CD14-positive monocyte (primary cell): ENCODE results near the gene TBC1D22A. TPM values are rescaled to one million over a fixed set of nuclear protein-coding genes. Genes with fewer than 3 reads are reported as not detected.
"Not testable (repeated sequence)": the region's sequence is repeated elsewhere in the genome, so short reads cannot be mapped to it uniquely, and the experiment has no call there.

ENCODE experiments used
- DNase-seq, 3 donors: peaks; one replicate each; pipeline ENCODE4 v3.0.0-alpha.2; 2011 to 2022
- H2AFZ ChIP-seq: 2 replicates; pipeline ENCODE4 v1.6.0; 2012; ENCODE audit warnings: mild to moderate bottlenecking, low read depth, low read length, inconsistent platforms; ENCODE audit not compliant: insufficient read depth, poor library complexity, severe bottlenecking
- H3K27ac ChIP-seq, 2 donors: 1 replicate in 1 of 2; 2 replicates in 1 of 2; pipeline ENCODE4 v1.5.1; 2012 to 2013; ENCODE audit warnings: low read length in 2 of 2, control low read depth in 1 of 2, inconsistent platforms in 1 of 2, low read depth in 1 of 2, mild to moderate bottlenecking in 1 of 2
- H3K27me3 ChIP-seq, 2 donors: one replicate each; pipeline versions ENCODE4 v1.6.0 to v1.6.1; 2011 to 2013; ENCODE audit warnings: low read length in 2 of 2; ENCODE audit not compliant: control insufficient read depth in 2 of 2, insufficient read depth in 2 of 2
- H3K36me3 ChIP-seq, 2 donors: replicated peaks in 1 of 2; 1 replicate in 1 of 2; 2 replicates in 1 of 2; pipeline versions ENCODE4 v1.5.1 to v1.6.1; 2012 to 2013; ENCODE audit warnings: low read length in 2 of 2, control low read depth in 1 of 2, inconsistent platforms in 1 of 2, mild to moderate bottlenecking in 1 of 2; ENCODE audit not compliant: insufficient read depth in 2 of 2, control insufficient read depth in 1 of 2
- H3K4me1 ChIP-seq, 2 donors: 1 replicate in 1 of 2; 2 replicates in 1 of 2; pipeline versions ENCODE4 v1.5.1 to v1.6.1; 2012 to 2013; ENCODE audit warnings: low read length in 2 of 2, control low read depth in 1 of 2, inconsistent platforms in 1 of 2, mild to moderate bottlenecking in 1 of 2, moderate library complexity in 1 of 2; ENCODE audit not compliant: insufficient read depth in 2 of 2, control insufficient read depth in 1 of 2
- H3K4me2 ChIP-seq: replicated peaks from 2 replicates; pipeline ENCODE3; 2012; ENCODE audit warnings: low read length, moderate library complexity, mild to moderate bottlenecking; ENCODE audit not compliant: poor library complexity, severe bottlenecking; ENCODE audit errors: extremely low read depth
- H3K4me3 ChIP-seq, 3 experiments: fragments of 200-600 bp in 1 of 3; sonication (generic) in 1 of 3; replicated peaks in 1 of 3; 1 replicate in 2 of 3; 2 replicates in 1 of 3; pipeline ENCODE4 v1.5.1; 2011 to 2013; ENCODE audit warnings: low read length in 3 of 3, mild to moderate bottlenecking in 3 of 3, control low read depth in 2 of 3, low read depth in 2 of 3, inconsistent platforms in 1 of 3, moderate library complexity in 1 of 3
- H3K79me2 ChIP-seq: 2 replicates; pipeline ENCODE4 v1.6.0; 2012; ENCODE audit warnings: mild to moderate bottlenecking, control low read depth, inconsistent platforms, low read length, moderate library complexity; ENCODE audit not compliant: insufficient read depth
- H3K9ac ChIP-seq: 2 replicates; pipeline ENCODE4 v1.6.0; 2017; ENCODE audit warnings: low read length, mild to moderate bottlenecking; ENCODE audit not compliant: insufficient read depth, poor library complexity, severe bottlenecking
- H3K9me3 ChIP-seq, 2 donors: replicated peaks in 1 of 2; 1 replicate in 1 of 2; 2 replicates in 1 of 2; pipeline versions ENCODE4 v1.5.1 to v1.6.1; 2012 to 2013; ENCODE audit warnings: low read length in 2 of 2, control low read depth in 1 of 2; ENCODE audit not compliant: control insufficient read depth in 1 of 2, insufficient read depth in 1 of 2
- H4K20me1 ChIP-seq: 2 replicates; pipeline ENCODE4 v1.6.0; 2012; ENCODE audit warnings: mild to moderate bottlenecking, low read length, control low read depth, moderate library complexity; ENCODE audit not compliant: insufficient read depth
- H3K27ac Mint-ChIP-seq, 7 donors: one replicate each; pipeline ENCODE4 v1.8.0; 2020; ENCODE audit warnings: mild to moderate bottlenecking in 7 of 7, mixed read lengths in 7 of 7, moderate library complexity in 6 of 7, inconsistent platforms in 2 of 7
- H3K27me3 Mint-ChIP-seq, 3 donors: one replicate each; pipeline ENCODE4 v1.8.0; 2021 to 2022; ENCODE audit warnings: low read depth in 3 of 3, mild to moderate bottlenecking in 3 of 3, mixed read lengths in 3 of 3, moderate library complexity in 3 of 3, inconsistent platforms in 1 of 3
- H3K36me3 Mint-ChIP-seq, 2 donors: one replicate each; pipeline ENCODE4 v1.8.0; 2020; ENCODE audit warnings: mixed read lengths in 2 of 2, inconsistent platforms in 1 of 2, mild to moderate bottlenecking in 1 of 2
- H3K4me1 Mint-ChIP-seq: one replicate; pipeline ENCODE4 v1.8.0; 2020; ENCODE audit warnings: mild to moderate bottlenecking, mixed read lengths
- H3K4me3 Mint-ChIP-seq, 2 donors: one replicate each; pipeline ENCODE4 v1.8.0; 2020; ENCODE audit warnings: mild to moderate bottlenecking in 2 of 2, mixed read lengths in 2 of 2, moderate library complexity in 1 of 2
- H3K9me3 Mint-ChIP-seq, 7 donors: one replicate each; pipeline ENCODE4 v1.8.0; 2020 to 2022; ENCODE audit warnings: mixed read lengths in 7 of 7, mild to moderate bottlenecking in 6 of 7, moderate library complexity in 6 of 7, inconsistent platforms in 2 of 7
- WGBS: methylation state at CpG from one replicate; pipeline ENCODE4 v1.1.5; 2013; ENCODE audit warnings: missing lambda C conversion rate; ENCODE audit not compliant: insufficient coverage; 5-methylcytosine and 5-hydroxymethylcytosine counted together
- intact Hi-C, 2 donors: fragments of 100-400 bp; cut with micrococcal nuclease; formaldehyde crosslinking; loops; one replicate each; pipeline versions ENCODE4 v1.15.0 to v1.15.1; 2023
- polyA plus RNA-seq, 3 donors: library from polyadenylated mRNA; depleted of rRNA in 1 of 3; unstranded in 2 of 3; stranded (reverse) in 1 of 3; fragments of 300-500 nt in 2 of 3; fragments of >200 nt in 1 of 3; fragmentation: Illumina TruSeq in 2 of 3; gene quantifications; 1 replicate in 2 of 3; 2 replicates in 1 of 3; pipeline ENCODE4 v1.2.3, GENCODE V29; 2012 to 2021
- TF ChIP-seq, protein P1 (sequence below): fragments of 200-600 bp; IDR thresholded peaks from one replicate; pipeline ENCODE4 v1.8.0; 2022; ENCODE audit warnings: antibody characterized with exemption, mild to moderate bottlenecking

The TBC1D22A gene
- polyA plus RNA-seq, 3 donors = 25.9 to 36.2 (median 29.5) TPM

GRCh38 chr22:46732041-46732379 lies 30.4 kb upstream of the TBC1D22A start:
- intact Hi-C loops = loop anchor here in 1 of 2 donors (10.0 kb wide), 1 partner anchor 137 kb away; no protein-coding TSS in a partner anchor
- H3K9ac ChIP-seq = no peak overlapping the region
- H3K27me3 ChIP-seq = no peaks in the 10 kb centered on the region
- 97% methylated on average over 14 of the region's 14 CpGs for WGBS
- H3K79me2 ChIP-seq = peaks cover 100% of the 10 kb centered on the region
- H3K9me3 Mint-ChIP-seq = no peaks in the 10 kb centered on the region
- H3K4me1 Mint-ChIP-seq = peaks cover 36% of the 10 kb centered on the region
- H3K4me2 ChIP-seq = no peak overlapping the region
- H3K27me3 Mint-ChIP-seq = peaks cover 0 to 2% (median 0%) of the 10 kb centered on the region in 3 donors
- H3K36me3 ChIP-seq = peaks cover 24 to 48% of the 10 kb centered on the region in 2 donors
- TF ChIP-seq, protein P1, sequence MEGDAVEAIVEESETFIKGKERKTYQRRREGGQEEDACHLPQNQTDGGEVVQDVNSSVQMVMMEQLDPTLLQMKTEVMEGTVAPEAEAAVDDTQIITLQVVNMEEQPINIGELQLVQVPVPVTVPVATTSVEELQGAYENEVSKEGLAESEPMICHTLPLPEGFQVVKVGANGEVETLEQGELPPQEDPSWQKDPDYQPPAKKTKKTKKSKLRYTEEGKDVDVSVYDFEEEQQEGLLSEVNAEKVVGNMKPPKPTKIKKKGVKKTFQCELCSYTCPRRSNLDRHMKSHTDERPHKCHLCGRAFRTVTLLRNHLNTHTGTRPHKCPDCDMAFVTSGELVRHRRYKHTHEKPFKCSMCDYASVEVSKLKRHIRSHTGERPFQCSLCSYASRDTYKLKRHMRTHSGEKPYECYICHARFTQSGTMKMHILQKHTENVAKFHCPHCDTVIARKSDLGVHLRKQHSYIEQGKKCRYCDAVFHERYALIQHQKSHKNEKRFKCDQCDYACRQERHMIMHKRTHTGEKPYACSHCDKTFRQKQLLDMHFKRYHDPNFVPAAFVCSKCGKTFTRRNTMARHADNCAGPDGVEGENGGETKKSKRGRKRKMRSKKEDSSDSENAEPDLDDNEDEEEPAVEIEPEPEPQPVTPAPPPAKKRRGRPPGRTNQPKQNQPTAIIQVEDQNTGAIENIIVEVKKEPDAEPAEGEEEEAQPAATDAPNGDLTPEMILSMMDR = no peak
- no peaks in the 10 kb centered on the region for H3K9me3 ChIP-seq
- peak overlapping the region in 4 of 7 donors; percentile 65 to 83 (median 76) for H3K27ac Mint-ChIP-seq
- no peak overlapping the region for H3K4me3 ChIP-seq
- H3K4me1 ChIP-seq = peaks cover 28 to 30% of the 10 kb centered on the region in 2 donors
- H2AFZ ChIP-seq = no peak overlapping the region
- DNase-seq = no peak
- H3K4me3 Mint-ChIP-seq = no peak overlapping the region
- peaks cover 29 to 58% of the 10 kb centered on the region in 2 donors for H3K36me3 Mint-ChIP-seq
- peaks cover 100% of the 10 kb centered on the region for H4K20me1 ChIP-seq
- peak overlapping the region in 1 of 2 donors; percentile 30 for H3K27ac ChIP-seq

DNA sequence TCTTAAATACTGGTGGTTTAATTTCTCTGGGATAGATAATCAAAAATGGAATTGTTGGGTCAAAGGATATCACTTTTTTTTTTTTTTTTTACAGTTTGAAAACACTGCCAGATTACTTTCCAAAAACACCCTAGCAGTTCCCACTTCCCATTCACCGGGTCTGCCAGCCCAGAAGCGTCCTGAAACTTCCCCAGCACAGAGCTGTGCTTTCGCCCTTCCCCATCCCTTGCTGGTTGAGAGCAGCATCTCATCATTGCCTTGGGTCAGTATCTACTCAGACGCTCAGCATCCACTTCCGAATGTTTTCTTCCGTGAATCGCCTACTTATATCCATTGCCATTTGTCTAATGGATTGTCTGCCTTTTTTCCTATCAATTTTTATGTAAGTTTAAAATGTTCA lies 29.9 kb upstream of the TBC1D22A start:
- H3K4me1 Mint-ChIP-seq = peaks cover 37% of the 10 kb centered on the region
- H3K27me3 Mint-ChIP-seq = peaks cover 0 to 2% (median 0%) of the 10 kb centered on the region in 3 donors
- Histone ChIP-seq H3K9me3 (no peaks in the 10 kb centered on the region), H2AFZ (no peak overlapping the region), H3K4me1 (peaks cover 30 to 34% of the 10 kb centered on the region in 2 donors), H3K9ac (no peak overlapping the region), H3K4me3 (no peak overlapping the region), H3K79me2 (peaks cover 100% of the 10 kb centered on the region), H3K36me3 (peaks cover 22 to 43% of the 10 kb centered on the region in 2 donors), H3K4me2 (no peak overlapping the region), H4K20me1 (peaks cover 97% of the 10 kb centered on the region), H3K27me3 (no peaks in the 10 kb centered on the region), H3K27ac (no peak overlapping the region)
- no peaks in the 10 kb centered on the region for H3K9me3 Mint-ChIP-seq
- TF ChIP-seq, protein P1 = no peak
- intact Hi-C loops = loop anchor here in 1 of 2 donors (10.0 kb wide), 1 partner anchor 138 kb away; no protein-coding TSS in a partner anchor
- H3K4me3 Mint-ChIP-seq = no peak overlapping the region
- H3K36me3 Mint-ChIP-seq = peaks cover 28 to 53% of the 10 kb centered on the region in 2 donors
- DNase-seq = peak in 1 of 3 donors; percentile 3
- peak overlapping the region in 2 of 7 donors; percentile 30 to 63 for H3K27ac Mint-ChIP-seq
- 11% methylated on average over 3 of the region's 7 CpGs for WGBS

- not testable (repeated sequence) for H3K4me3 ChIP-seq, H3K9me3 ChIP-seq, H3K27me3 ChIP-seq, H3K9me3 Mint-ChIP-seq, H3K4me3 Mint-ChIP-seq, H3K9ac ChIP-seq, H2AFZ ChIP-seq, H3K4me2 ChIP-seq, DNase-seq, H3K27me3 Mint-ChIP-seq
- intact Hi-C loops = loop anchor here in 1 of 2 donors (10.0 kb wide), 1 partner anchor 139 kb away; no protein-coding TSS in a partner anchor
- Histone ChIP-seq H3K79me2 (peaks cover 91% of the 10 kb centered on the region), H4K20me1 (peaks cover 79% of the 10 kb centered on the region), H3K36me3 (peaks cover 13 to 28% of the 10 kb centered on the region in 2 donors), H3K27ac (peak overlapping the region in 1 of 2 donors; percentile 64), H3K4me1 (peaks cover 39 to 43% of the 10 kb centered on the region in 2 donors)
- peaks cover 25 to 37% of the 10 kb centered on the region in 2 donors for H3K36me3 Mint-ChIP-seq
- 85% methylated on average over 5 of the region's 12 CpGs for WGBS
- peaks cover 42% of the 10 kb centered on the region for H3K4me1 Mint-ChIP-seq
- peak overlapping the region in 2 of 7 donors; percentile 8 to 42 for H3K27ac Mint-ChIP-seq
Observed at GRCh38 chr22:46734213-46734722, 28.2 kb upstream of the TBC1D22A start.
